HepG2 (cell line): Measurements from ENCODE around the gene STN1. TPM values are rescaled to one million over a fixed set of nuclear protein-coding genes. Genes with fewer than 3 reads are reported as not detected.
A peak's percentile ranks its signal among the peaks of the same experiment; 100 is the strongest.

Experiments used
- ATAC-seq: fragments of 200-7000 bp; cut with Tn5 transposase; 3 replicates; pipeline ENCODE4 v1.9.1; 2020; ENCODE audit warnings: mild to moderate bottlenecking, moderate library complexity
- BruUV-seq: library from RNA; stranded (reverse); fragments of 400-500 nt; replicated peaks from 2 replicates; lab custom pipeline; 2021; lab: Mats Ljungman, UMichigan
- CTCF ChIA-PET: fragments of 300-600 bp; formaldehyde crosslinking; extraction: SDS; loops from one replicate; lab custom pipeline; 2021; ENCODE audit warnings: low total read pairs, inconsistent platforms, low intra/inter-chr PET ratio; lab: Yijun Ruan, JAX
- POLR2A ChIA-PET: fragments of 350-600 bp; sonication (Branson Sonifier 250); formaldehyde crosslinking; loops from one replicate; lab custom pipeline; 2020; ENCODE audit warnings: antibody characterized with exemption, inconsistent platforms; lab: Yijun Ruan, JAX
- DNase-seq: peaks from one replicate; pipeline ENCODE4 v3.0.0-alpha.2; 2015; ENCODE audit warnings: low spot score
- FAIRE-seq: peaks from 3 replicates; lab custom pipeline; 2011; peaks lifted over from hg19 to GRCh38; lab: Jason Lieb, UNC
- H2AFZ ChIP-seq: one replicate; pipeline ENCODE4 v1.6.1; 2011; ENCODE audit warnings: low read length, inconsistent platforms
- H3K27ac ChIP-seq: fragments of 300-600 bp; 3 replicates; pipeline ENCODE4 v1.8.0; 2011; ENCODE audit warnings: mixed run types, mild to moderate bottlenecking, mixed read lengths, low read length, inconsistent platforms; ENCODE audit not compliant: insufficient read depth; ENCODE audit errors: extremely low read length
- H3K27me3 ChIP-seq, 2 experiments: fragments of 200-600 bp in 1 of 2; 2 replicates in 1 of 2; 3 replicates in 1 of 2; pipeline versions ENCODE4 v1.6.0 to v1.8.0; 2011; ENCODE audit warnings: low read length in 2 of 2, mild to moderate bottlenecking in 2 of 2, moderate library complexity in 2 of 2, inconsistent platforms in 1 of 2; ENCODE audit not compliant: insufficient read depth in 2 of 2, control insufficient read depth in 1 of 2
- H3K36me3 ChIP-seq, 2 experiments: fragments of 200-600 bp in 1 of 2; replicated peaks in 1 of 2; 2 replicates in 1 of 2; 3 replicates in 1 of 2; pipeline versions ENCODE4 v1.5.1 to v1.8.0; 2011; ENCODE audit warnings: low read length in 2 of 2, inconsistent platforms in 1 of 2; ENCODE audit not compliant: insufficient read depth in 2 of 2, control insufficient read depth in 1 of 2
- H3K4me1 ChIP-seq: 2 replicates; pipeline ENCODE4 v1.5.1; 2012; ENCODE audit warnings: low read length, inconsistent platforms; ENCODE audit not compliant: insufficient read depth
- H3K4me2 ChIP-seq: 2 replicates; pipeline ENCODE4 v1.6.0; 2011; ENCODE audit warnings: low read depth, low read length, inconsistent platforms
- H3K4me3 ChIP-seq, 3 experiments: fragments of 200-600 bp in 1 of 3; sonication (generic), shearing (Covaris generic) in 1 of 3; replicated peaks in 1 of 3; 2 replicates each; pipeline ENCODE4 v1.5.1; 2011 to 2016; ENCODE audit warnings: low read length in 3 of 3, inconsistent platforms in 2 of 3, low read depth in 2 of 3, mild to moderate bottlenecking in 2 of 3, control low read depth in 1 of 3, mixed read lengths in 1 of 3; ENCODE audit not compliant: insufficient read depth in 1 of 3
- H3K79me2 ChIP-seq: one replicate; pipeline ENCODE4 v1.6.1; 2011; ENCODE audit warnings: low read length, inconsistent platforms; ENCODE audit not compliant: insufficient read depth
- H3K9ac ChIP-seq: 2 replicates; pipeline ENCODE4 v1.6.0; 2011; ENCODE audit warnings: mild to moderate bottlenecking, low read depth, low read length, inconsistent platforms; ENCODE audit not compliant: insufficient read depth
- H3K9me3 ChIP-seq: 2 replicates; pipeline ENCODE4 v1.5.1; 2012; ENCODE audit warnings: mild to moderate bottlenecking, low read length
- H4K20me1 ChIP-seq: 2 replicates; pipeline ENCODE4 v1.6.0; 2011; ENCODE audit warnings: inconsistent platforms, mild to moderate bottlenecking, low read length, moderate library complexity; ENCODE audit not compliant: insufficient read depth
- CC2D1A ChIP-seq: sonication (generic); formaldehyde crosslinking; IDR thresholded peaks from 2 replicates; pipeline ENCODE4 v1.8.1; 2023; ENCODE audit warnings: mild to moderate bottlenecking, missing genetic modification reagents
- RXRA ChIP-seq: sonication (generic); formaldehyde crosslinking; IDR thresholded peaks from 2 replicates; pipeline ENCODE4 v1.5.1; 2020; ENCODE audit warnings: missing genetic modification reagents
- ZNF709 ChIP-seq: sonication (generic); formaldehyde crosslinking; IDR thresholded peaks from 2 replicates; pipeline ENCODE4 v1.5.0; 2020; ENCODE audit warnings: mild to moderate bottlenecking, missing genetic modification reagents
- WGBS: methylation state at CpG from one replicate; pipeline ENCODE4 v1.1.6; 2017; ENCODE audit warnings: low lambda C conversion rate; 5-methylcytosine and 5-hydroxymethylcytosine counted together
- in situ Hi-C: cut with HindIII; loops from 2 replicates; pipeline ENCODE4 v1.10.0; 2017; ENCODE audit warnings: low pct_unique_long_range_greater_than_20kb; ENCODE audit not compliant: extremely low pct_ligation_motif_present
- intact Hi-C: fragments of 100-400 bp; cut with micrococcal nuclease; formaldehyde crosslinking; loops from one replicate; pipeline ENCODE4 v1.10.0; 2022; ENCODE audit not compliant: unreplicated experiment
- polyA plus RNA-seq, 8 experiments: library from polyadenylated mRNA; depleted of rRNA in 3 of 8; stranded (reverse) in 7 of 8; unstranded in 1 of 8; fragments of >200 nt; fragmentation: Illumina TruSeq in 4 of 8; extraction: Trizol in 4 of 8; gene quantifications; 2 replicates each; pipeline versions ENCODE4 v1.2.1 to v1.2.3, GENCODE V29; 2011 to 2016; ENCODE audit warnings: low read depth in 4 of 8, missing spikeins in 1 of 8, mixed read lengths in 1 of 8; ENCODE audit not compliant: insufficient read depth in 1 of 8
- total RNA-seq, 5 experiments: library from RNA; depleted of rRNA; stranded (reverse); fragments of >200 nt; fragmentation: Illumina TruSeq; extraction: Trizol; gene quantifications; 2 replicates each; pipeline ENCODE4 v1.2.3, GENCODE V29; 2016; ENCODE audit warnings: low read depth in 1 of 5
- TF ChIP-seq, protein P1 (sequence below): sonication (generic); formaldehyde crosslinking; IDR thresholded peaks from 2 replicates; pipeline ENCODE4 v1.5.1; 2020; ENCODE audit warnings: mild to moderate bottlenecking, missing genetic modification reagents, moderate library complexity

STN1 gene
- total and polyA plus RNA-seq, 2 of the 13 experiments (the other 11 are each of a cell fraction or from before 2014, with no cell fraction given) = 17.6 to 22.7 TPM

GRCh38 chr10:103852189-103852711 is 65.7 kb downstream of the STN1 start:
- FAIRE-seq (no peak), ATAC-seq (no peak)
- peaks cover 75% of the 10 kb centered on the region for H3K79me2 ChIP-seq
- ChIA-PET CTCF (no interaction called here), POLR2A (interaction anchor here (1.3 to 6.8 kb wide), 4 partner anchors 10 to 59 kb away, joined by 4 to 107 read pairs (median 17); no protein-coding TSS in a partner anchor)
- peak overlapping the region; percentile 94 for H3K4me2 ChIP-seq
- WGBS = 72% methylated on average over 8 of the region's 11 CpGs
- BruUV-seq = no TSS peak
- peaks cover 10 to 36% of the 10 kb centered on the region in 2 experiments for H3K36me3 ChIP-seq
- peaks cover 41% of the 10 kb centered on the region for H4K20me1 ChIP-seq
- TF ChIP-seq, protein P1, sequence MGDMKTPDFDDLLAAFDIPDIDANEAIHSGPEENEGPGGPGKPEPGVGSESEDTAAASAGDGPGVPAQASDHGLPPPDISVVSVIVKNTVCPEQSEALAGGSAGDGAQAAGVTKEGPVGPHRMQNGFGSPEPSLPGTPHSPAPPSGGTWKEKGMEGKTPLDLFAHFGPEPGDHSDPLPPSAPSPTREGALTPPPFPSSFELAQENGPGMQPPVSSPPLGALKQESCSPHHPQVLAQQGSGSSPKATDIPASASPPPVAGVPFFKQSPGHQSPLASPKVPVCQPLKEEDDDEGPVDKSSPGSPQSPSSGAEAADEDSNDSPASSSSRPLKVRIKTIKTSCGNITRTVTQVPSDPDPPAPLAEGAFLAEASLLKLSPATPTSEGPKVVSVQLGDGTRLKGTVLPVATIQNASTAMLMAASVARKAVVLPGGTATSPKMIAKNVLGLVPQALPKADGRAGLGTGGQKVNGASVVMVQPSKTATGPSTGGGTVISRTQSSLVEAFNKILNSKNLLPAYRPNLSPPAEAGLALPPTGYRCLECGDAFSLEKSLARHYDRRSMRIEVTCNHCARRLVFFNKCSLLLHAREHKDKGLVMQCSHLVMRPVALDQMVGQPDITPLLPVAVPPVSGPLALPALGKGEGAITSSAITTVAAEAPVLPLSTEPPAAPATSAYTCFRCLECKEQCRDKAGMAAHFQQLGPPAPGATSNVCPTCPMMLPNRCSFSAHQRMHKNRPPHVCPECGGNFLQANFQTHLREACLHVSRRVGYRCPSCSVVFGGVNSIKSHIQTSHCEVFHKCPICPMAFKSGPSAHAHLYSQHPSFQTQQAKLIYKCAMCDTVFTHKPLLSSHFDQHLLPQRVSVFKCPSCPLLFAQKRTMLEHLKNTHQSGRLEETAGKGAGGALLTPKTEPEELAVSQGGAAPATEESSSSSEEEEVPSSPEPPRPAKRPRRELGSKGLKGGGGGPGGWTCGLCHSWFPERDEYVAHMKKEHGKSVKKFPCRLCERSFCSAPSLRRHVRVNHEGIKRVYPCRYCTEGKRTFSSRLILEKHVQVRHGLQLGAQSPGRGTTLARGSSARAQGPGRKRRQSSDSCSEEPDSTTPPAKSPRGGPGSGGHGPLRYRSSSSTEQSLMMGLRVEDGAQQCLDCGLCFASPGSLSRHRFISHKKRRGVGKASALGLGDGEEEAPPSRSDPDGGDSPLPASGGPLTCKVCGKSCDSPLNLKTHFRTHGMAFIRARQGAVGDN (CRISPR knock-in tag) = peak; percentile 55
- TF ChIP-seq CC2D1A (no peak), RXRA (0 out of 2 replicates have a peak, but pooled peaks have one; percentile 15), ZNF709 (CRISPR knock-in tag) (peak; percentile 63; the same call in 1 of the 2 replicates)
- TF ChIP-seq, all 625 proteins: peak for 3
- Histone ChIP-seq H3K27ac (no peak overlapping the region), H2AFZ (no peak overlapping the region), H3K4me3 (peak overlapping the region in 2 of 3 experiments; percentile 5 to 93; a peak in 3 of 6 replicates), H3K4me1 (peaks cover 75% of the 10 kb centered on the region), H3K9me3 (no peaks in the 10 kb centered on the region), H3K9ac (peak overlapping the region; percentile 10; the same call in 1 of the 2 replicates), H3K27me3 (no peaks in the 10 kb centered on the region; a peak in 1 of 5 replicates)
- in situ Hi-C loops = no loop called here
- intact Hi-C loops = loop anchor here (5.0 kb wide), 1 partner anchor 35 kb away; no protein-coding TSS in a partner anchor
- DNase-seq = no peak
